WTC11 (cell line): ENCODE measurements around the gene MRPL39. TPM values are rescaled to one million over a fixed set of nuclear protein-coding genes. Genes with fewer than 3 reads are reported as not detected.

Experiments used
- ATAC-seq: fragments of 200-7000 bp; cut with Tn5 transposase; 2 replicates; pipeline ENCODE4 v1.10.0; 2021; ENCODE audit warnings: mild to moderate bottlenecking, moderate library complexity
- CTCF ChIA-PET: fragments of 300-600 bp; sonication (Branson Sonifier 250); formaldehyde crosslinking; loops from one replicate; lab custom pipeline; 2021; ENCODE audit warnings: antibody characterized with exemption; lab: Charles Lee
- POLR2A ChIA-PET: fragments of 350-600 bp; sonication (Branson Sonifier 250); formaldehyde crosslinking; loops from one replicate; lab custom pipeline; 2021; ENCODE audit warnings: antibody characterized with exemption; lab: Charles Lee
- DNase-seq: peaks from one replicate; pipeline ENCODE4 v3.0.0; 2021; ENCODE audit warnings: low spot score
- H3K27ac Mint-ChIP-seq: 2 replicates; pipeline ENCODE4 v1.8.0; 2021; ENCODE audit warnings: mixed read lengths
- H3K27me3 Mint-ChIP-seq: 2 replicates; pipeline ENCODE4 v1.8.0; 2021; ENCODE audit warnings: low read depth, mild to moderate bottlenecking, moderate library complexity, mixed read lengths
- H3K36me3 Mint-ChIP-seq: 2 replicates; pipeline ENCODE4 v1.8.0; 2021; ENCODE audit warnings: mixed read lengths
- H3K4me1 Mint-ChIP-seq: 2 replicates; pipeline ENCODE4 v1.8.0; 2022; ENCODE audit warnings: mixed read lengths
- H3K4me3 Mint-ChIP-seq: 2 replicates; pipeline ENCODE4 v1.8.0; 2021; ENCODE audit warnings: mild to moderate bottlenecking, moderate library complexity, mixed read lengths
- H3K9me3 Mint-ChIP-seq: 2 replicates; pipeline ENCODE4 v1.8.0; 2021; ENCODE audit warnings: mixed read lengths
- EMX1 ChIP-seq: fragments of 250-450 bp; sonication (Bioruptor Pico); IDR thresholded peaks from 2 replicates; pipeline ENCODE4 v1.8.0; 2021; ENCODE audit warnings: mild to moderate bottlenecking
- ESRRA ChIP-seq: sonication (generic); formaldehyde crosslinking; IDR thresholded peaks from 2 replicates; pipeline ENCODE4 v1.8.1; 2022; ENCODE audit warnings: mild to moderate bottlenecking, missing genetic modification reagents, borderline replicate concordance
- ETV6 ChIP-seq: sonication (generic); formaldehyde crosslinking; IDR thresholded peaks from 2 replicates; pipeline ENCODE4 v1.8.1; 2022; ENCODE audit warnings: mild to moderate bottlenecking, missing genetic modification reagents
- FOXP1 ChIP-seq: sonication (generic); formaldehyde crosslinking; IDR thresholded peaks from 2 replicates; pipeline ENCODE4 v1.8.0; 2022; ENCODE audit warnings: missing genetic modification reagents, mild to moderate bottlenecking, moderate library complexity, borderline replicate concordance
- GABPB1 ChIP-seq: sonication (generic); formaldehyde crosslinking; IDR thresholded peaks from 2 replicates; pipeline ENCODE4 v1.8.1; 2023; ENCODE audit warnings: mild to moderate bottlenecking, missing genetic modification reagents
- GRHL2 ChIP-seq: fragments of 250-450 bp; sonication (Bioruptor Pico); IDR thresholded peaks from 2 replicates; pipeline ENCODE4 v1.8.0; 2022; ENCODE audit warnings: mild to moderate bottlenecking, moderate library complexity; ENCODE audit not compliant: insufficient replicate concordance, severe bottlenecking
- MXD4 ChIP-seq: fragments of 250-450 bp; sonication (Bioruptor Pico); IDR thresholded peaks from 2 replicates; pipeline ENCODE4 v1.8.0; 2021; ENCODE audit warnings: mild to moderate bottlenecking, moderate library complexity, borderline replicate concordance
- NFYB ChIP-seq: sonication (generic); formaldehyde crosslinking; conservative IDR thresholded peaks from 2 replicates; pipeline ENCODE4 v1.8.0; 2022; ENCODE audit warnings: low read depth, missing genetic modification reagents
- PRRX2 ChIP-seq: fragments of 250-450 bp; sonication (Bioruptor Pico); IDR thresholded peaks from 2 replicates; pipeline ENCODE4 v1.8.0; 2021; ENCODE audit warnings: mild to moderate bottlenecking
- SMAD3 ChIP-seq: sonication (generic); formaldehyde crosslinking; IDR thresholded peaks from 2 replicates; pipeline ENCODE4 v1.8.0; 2022; ENCODE audit warnings: missing genetic modification reagents, mild to moderate bottlenecking, borderline replicate concordance
- SP1 ChIP-seq: sonication (generic); formaldehyde crosslinking; conservative IDR thresholded peaks from 2 replicates; pipeline ENCODE4 v1.8.1; 2022; ENCODE audit warnings: missing genetic modification reagents
- total RNA-seq: library from RNA; stranded (reverse); gene quantifications from 3 replicates; pipeline ENCODE4 v1.2.3, GENCODE V29; 2021
- TF ChIP-seq, protein P1 (sequence below): sonication (generic); formaldehyde crosslinking; IDR thresholded peaks from 2 replicates; pipeline ENCODE4 v1.8.0; 2022; ENCODE audit warnings: missing genetic modification reagents
- TF ChIP-seq, protein P2 (sequence below): sonication (generic); formaldehyde crosslinking; conservative IDR thresholded peaks from 2 replicates; pipeline ENCODE4 v1.8.1; 2022; ENCODE audit warnings: mild to moderate bottlenecking, missing genetic modification reagents
- TF ChIP-seq, protein P3 (sequence below): fragments of 250-450 bp; sonication (Bioruptor Pico); IDR thresholded peaks from 2 replicates; pipeline ENCODE4 v1.9.0; 2021; ENCODE audit warnings: mild to moderate bottlenecking
- TF ChIP-seq, protein P4 (sequence below): sonication (generic); formaldehyde crosslinking; IDR thresholded peaks from 2 replicates; pipeline ENCODE4 v1.8.0; 2023; ENCODE audit warnings: missing genetic modification reagents
- TF ChIP-seq, protein P5 (sequence below): sonication (generic); formaldehyde crosslinking; IDR thresholded peaks from 2 replicates; pipeline ENCODE4 v1.8.1; 2023; ENCODE audit warnings: mild to moderate bottlenecking, missing genetic modification reagents, moderate library complexity
- TF ChIP-seq, protein P6 (sequence below): fragments of 250-450 bp; sonication (Bioruptor Pico); IDR thresholded peaks from 2 replicates; pipeline ENCODE4 v1.9.0; 2021; ENCODE audit warnings: mild to moderate bottlenecking

Gene MRPL39
- total RNA-seq, 1 experiment from 2014 or later = 34.7 TPM

DNA sequence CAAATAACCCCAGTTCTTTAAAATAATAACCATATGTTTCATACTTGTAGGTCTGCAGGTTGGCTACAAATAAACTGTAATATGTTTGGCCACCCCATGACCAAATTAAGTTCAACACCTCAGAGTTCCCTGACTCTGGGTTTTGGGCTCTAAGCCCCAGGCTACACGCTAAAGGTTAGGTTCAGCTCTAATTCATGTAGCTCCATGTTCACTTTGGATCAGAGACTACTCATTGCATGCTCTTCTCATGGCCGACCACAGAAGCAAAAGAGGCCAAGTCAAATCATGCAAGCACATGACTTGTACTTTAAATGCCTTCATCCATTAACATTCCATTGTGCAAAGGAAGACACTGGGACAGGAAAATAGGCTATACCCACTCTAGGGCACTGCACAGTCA is 66.2 kb downstream of the MRPL39 start (continued):
- TF ChIP-seq, protein P1, sequence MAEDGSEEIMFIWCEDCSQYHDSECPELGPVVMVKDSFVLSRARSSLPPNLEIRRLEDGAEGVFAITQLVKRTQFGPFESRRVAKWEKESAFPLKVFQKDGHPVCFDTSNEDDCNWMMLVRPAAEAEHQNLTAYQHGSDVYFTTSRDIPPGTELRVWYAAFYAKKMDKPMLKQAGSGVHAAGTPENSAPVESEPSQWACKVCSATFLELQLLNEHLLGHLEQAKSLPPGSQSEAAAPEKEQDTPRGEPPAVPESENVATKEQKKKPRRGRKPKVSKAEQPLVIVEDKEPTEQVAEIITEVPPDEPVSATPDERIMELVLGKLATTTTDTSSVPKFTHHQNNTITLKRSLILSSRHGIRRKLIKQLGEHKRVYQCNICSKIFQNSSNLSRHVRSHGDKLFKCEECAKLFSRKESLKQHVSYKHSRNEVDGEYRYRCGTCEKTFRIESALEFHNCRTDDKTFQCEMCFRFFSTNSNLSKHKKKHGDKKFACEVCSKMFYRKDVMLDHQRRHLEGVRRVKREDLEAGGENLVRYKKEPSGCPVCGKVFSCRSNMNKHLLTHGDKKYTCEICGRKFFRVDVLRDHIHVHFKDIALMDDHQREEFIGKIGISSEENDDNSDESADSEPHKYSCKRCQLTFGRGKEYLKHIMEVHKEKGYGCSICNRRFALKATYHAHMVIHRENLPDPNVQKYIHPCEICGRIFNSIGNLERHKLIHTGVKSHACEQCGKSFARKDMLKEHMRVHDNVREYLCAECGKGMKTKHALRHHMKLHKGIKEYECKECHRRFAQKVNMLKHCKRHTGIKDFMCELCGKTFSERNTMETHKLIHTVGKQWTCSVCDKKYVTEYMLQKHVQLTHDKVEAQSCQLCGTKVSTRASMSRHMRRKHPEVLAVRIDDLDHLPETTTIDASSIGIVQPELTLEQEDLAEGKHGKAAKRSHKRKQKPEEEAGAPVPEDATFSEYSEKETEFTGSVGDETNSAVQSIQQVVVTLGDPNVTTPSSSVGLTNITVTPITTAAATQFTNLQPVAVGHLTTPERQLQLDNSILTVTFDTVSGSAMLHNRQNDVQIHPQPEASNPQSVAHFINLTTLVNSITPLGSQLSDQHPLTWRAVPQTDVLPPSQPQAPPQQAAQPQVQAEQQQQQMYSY (CRISPR knock-in tag) = no peak
- TF ChIP-seq, protein P2, sequence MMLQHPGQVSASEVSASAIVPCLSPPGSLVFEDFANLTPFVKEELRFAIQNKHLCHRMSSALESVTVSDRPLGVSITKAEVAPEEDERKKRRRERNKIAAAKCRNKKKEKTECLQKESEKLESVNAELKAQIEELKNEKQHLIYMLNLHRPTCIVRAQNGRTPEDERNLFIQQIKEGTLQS (CRISPR knock-in tag) = no peak

DNA sequence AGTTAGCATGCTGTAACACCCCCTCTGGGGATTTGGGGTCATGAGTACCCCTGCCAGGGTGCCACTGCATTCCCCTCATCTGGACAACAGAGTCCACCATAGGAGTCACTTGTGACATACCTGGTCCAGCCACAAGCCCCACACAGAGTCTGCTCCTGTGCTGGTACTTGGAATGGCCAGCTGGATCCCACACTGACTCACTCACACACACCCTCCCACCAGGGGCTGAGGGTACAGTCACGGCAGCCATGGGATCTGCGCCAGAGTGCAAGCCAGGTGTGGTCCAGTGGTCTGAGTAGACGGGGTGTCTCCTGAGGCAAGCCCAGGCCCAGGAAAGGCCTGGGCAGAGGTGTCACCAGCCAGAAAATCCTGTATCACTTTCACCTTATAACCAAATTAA is 67.7 kb downstream of the MRPL39 start:
- no peaks in the 10 kb centered on the region for H3K27me3 Mint-ChIP-seq
- DNase-seq (no peak), ATAC-seq (peak; percentile 24; the same call in 1 of the 2 replicates)
- H3K9me3 Mint-ChIP-seq = peaks cover 27% of the 10 kb centered on the region
- TF ChIP-seq NFYB (CRISPR knock-in tag) (no peak), SP1 (CRISPR knock-in tag) (no peak), MXD4 (CRISPR knock-in tag) (no peak), FOXP1 (CRISPR knock-in tag) (no peak), GRHL2 (CRISPR knock-in tag) (no peak), ETV6 (CRISPR knock-in tag) (no peak), EMX1 (CRISPR knock-in tag) (no peak), ESRRA (CRISPR knock-in tag) (no peak), GABPB1 (CRISPR knock-in tag) (no peak), PRRX2 (CRISPR knock-in tag) (no peak), SMAD3 (CRISPR knock-in tag) (no peak)
- TF ChIP-seq, protein P3, sequence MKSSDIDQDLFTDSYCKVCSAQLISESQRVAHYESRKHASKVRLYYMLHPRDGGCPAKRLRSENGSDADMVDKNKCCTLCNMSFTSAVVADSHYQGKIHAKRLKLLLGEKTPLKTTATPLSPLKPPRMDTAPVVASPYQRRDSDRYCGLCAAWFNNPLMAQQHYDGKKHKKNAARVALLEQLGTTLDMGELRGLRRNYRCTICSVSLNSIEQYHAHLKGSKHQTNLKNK (CRISPR knock-in tag) = no peak
- TF ChIP-seq, protein P4, sequence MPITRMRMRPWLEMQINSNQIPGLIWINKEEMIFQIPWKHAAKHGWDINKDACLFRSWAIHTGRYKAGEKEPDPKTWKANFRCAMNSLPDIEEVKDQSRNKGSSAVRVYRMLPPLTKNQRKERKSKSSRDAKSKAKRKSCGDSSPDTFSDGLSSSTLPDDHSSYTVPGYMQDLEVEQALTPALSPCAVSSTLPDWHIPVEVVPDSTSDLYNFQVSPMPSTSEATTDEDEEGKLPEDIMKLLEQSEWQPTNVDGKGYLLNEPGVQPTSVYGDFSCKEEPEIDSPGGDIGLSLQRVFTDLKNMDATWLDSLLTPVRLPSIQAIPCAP (CRISPR knock-in tag) = no peak
- TF ChIP-seq, protein P5, sequence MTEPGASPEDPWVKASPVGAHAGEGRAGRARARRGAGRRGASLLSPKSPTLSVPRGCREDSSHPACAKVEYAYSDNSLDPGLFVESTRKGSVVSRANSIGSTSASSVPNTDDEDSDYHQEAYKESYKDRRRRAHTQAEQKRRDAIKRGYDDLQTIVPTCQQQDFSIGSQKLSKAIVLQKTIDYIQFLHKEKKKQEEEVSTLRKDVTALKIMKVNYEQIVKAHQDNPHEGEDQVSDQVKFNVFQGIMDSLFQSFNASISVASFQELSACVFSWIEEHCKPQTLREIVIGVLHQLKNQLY (CRISPR knock-in tag) = no peak
- TF ChIP-seq, protein P6, sequence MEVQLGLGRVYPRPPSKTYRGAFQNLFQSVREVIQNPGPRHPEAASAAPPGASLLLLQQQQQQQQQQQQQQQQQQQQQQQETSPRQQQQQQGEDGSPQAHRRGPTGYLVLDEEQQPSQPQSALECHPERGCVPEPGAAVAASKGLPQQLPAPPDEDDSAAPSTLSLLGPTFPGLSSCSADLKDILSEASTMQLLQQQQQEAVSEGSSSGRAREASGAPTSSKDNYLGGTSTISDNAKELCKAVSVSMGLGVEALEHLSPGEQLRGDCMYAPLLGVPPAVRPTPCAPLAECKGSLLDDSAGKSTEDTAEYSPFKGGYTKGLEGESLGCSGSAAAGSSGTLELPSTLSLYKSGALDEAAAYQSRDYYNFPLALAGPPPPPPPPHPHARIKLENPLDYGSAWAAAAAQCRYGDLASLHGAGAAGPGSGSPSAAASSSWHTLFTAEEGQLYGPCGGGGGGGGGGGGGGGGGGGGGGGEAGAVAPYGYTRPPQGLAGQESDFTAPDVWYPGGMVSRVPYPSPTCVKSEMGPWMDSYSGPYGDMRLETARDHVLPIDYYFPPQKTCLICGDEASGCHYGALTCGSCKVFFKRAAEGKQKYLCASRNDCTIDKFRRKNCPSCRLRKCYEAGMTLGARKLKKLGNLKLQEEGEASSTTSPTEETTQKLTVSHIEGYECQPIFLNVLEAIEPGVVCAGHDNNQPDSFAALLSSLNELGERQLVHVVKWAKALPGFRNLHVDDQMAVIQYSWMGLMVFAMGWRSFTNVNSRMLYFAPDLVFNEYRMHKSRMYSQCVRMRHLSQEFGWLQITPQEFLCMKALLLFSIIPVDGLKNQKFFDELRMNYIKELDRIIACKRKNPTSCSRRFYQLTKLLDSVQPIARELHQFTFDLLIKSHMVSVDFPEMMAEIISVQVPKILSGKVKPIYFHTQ (CRISPR knock-in tag) = no peak
- TF ChIP-seq, protein P2 (CRISPR knock-in tag) = no peak
- no peak overlapping the region for H3K27ac Mint-ChIP-seq
- no peaks in the 10 kb centered on the region for H3K36me3 Mint-ChIP-seq
- H3K4me1 Mint-ChIP-seq = peaks cover 8% of the 10 kb centered on the region
- POLR2A ChIA-PET = no interaction called here
- CTCF ChIA-PET = interaction anchor here (1.0 kb wide), 1 partner anchor 32 kb away, joined by 3 read pairs; no protein-coding TSS in a partner anchor
- H3K4me3 Mint-ChIP-seq = no peak overlapping the region
